GM12864 (cell line): ENCODE results near the gene OR9Q1.
"Not testable (repeated sequence)": the region's sequence is repeated elsewhere in the genome, so short reads cannot be mapped to it uniquely, and the experiment has no call there.

ENCODE experiments used
- DNase-seq: peaks from one replicate; pipeline ENCODE4 v3.0.0-alpha.2; 2011; ENCODE audit warnings: low read depth
- H3K4me3 ChIP-seq: 2 replicates; pipeline ENCODE4 v1.5.1; 2011; ENCODE audit warnings: mild to moderate bottlenecking, low read depth, low read length, control low read depth
- TF ChIP-seq, protein P1 (sequence below): IDR thresholded peaks from 2 replicates; pipeline ENCODE4 v1.5.1; 2011; ENCODE audit warnings: low read depth, mild to moderate bottlenecking, moderate library complexity, low read length, control low read depth, inconsistent platforms; ENCODE audit errors: missing control alignments

OR9Q1 gene

GRCh38 chr11:57980201-57980600 is 43.5 kb upstream of the OR9Q1 start:
- TF ChIP-seq, protein P1, sequence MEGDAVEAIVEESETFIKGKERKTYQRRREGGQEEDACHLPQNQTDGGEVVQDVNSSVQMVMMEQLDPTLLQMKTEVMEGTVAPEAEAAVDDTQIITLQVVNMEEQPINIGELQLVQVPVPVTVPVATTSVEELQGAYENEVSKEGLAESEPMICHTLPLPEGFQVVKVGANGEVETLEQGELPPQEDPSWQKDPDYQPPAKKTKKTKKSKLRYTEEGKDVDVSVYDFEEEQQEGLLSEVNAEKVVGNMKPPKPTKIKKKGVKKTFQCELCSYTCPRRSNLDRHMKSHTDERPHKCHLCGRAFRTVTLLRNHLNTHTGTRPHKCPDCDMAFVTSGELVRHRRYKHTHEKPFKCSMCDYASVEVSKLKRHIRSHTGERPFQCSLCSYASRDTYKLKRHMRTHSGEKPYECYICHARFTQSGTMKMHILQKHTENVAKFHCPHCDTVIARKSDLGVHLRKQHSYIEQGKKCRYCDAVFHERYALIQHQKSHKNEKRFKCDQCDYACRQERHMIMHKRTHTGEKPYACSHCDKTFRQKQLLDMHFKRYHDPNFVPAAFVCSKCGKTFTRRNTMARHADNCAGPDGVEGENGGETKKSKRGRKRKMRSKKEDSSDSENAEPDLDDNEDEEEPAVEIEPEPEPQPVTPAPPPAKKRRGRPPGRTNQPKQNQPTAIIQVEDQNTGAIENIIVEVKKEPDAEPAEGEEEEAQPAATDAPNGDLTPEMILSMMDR: no peak
- H3K4me3 ChIP-seq: no peak overlapping the region
- no peak for DNase-seq

DNA sequence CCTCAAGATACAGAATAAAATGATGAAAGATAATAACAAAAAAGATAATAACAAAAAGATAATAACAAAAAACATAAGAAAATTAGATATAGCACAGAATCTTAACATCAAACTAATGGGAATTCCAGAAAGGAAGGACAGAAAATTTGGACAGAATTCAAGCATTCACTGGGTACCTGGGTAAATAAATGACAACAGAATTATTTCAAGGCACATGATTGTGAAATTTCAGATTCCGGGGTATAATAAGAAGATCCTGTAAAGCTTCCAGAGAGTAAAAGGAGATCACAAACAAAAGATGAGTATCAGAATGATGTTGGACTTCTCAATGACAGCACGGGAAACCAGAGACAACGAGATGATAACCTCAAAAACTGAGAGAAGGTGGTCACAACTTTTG is 42.1 kb upstream of the OR9Q1 start:
- TF ChIP-seq, protein P1: no peak
- no peak overlapping the region for H3K4me3 ChIP-seq
- no peak for DNase-seq

DNA sequence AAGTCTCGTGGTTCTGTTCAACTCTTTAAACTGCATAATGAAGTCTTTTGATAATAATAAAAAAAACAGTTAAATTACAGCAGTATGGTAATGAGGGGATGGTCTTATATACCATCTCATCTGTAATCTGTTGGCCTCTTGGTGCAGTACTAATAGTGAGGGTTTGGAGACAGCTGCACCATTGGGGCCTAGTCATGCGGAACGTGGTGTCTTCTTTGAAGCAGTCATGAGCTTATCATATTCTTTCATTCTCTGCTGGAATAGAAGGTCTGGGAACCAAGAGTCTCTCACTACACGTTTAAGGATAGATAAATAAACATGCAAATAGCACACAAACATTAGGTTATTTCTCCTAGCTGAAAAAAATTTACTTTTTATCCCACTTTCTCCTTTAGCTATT is 40.9 kb upstream of the OR9Q1 start:
- TF ChIP-seq, protein P1: no peak
- H3K4me3 ChIP-seq: no peak overlapping the region
- DNase-seq: no peak

DNA sequence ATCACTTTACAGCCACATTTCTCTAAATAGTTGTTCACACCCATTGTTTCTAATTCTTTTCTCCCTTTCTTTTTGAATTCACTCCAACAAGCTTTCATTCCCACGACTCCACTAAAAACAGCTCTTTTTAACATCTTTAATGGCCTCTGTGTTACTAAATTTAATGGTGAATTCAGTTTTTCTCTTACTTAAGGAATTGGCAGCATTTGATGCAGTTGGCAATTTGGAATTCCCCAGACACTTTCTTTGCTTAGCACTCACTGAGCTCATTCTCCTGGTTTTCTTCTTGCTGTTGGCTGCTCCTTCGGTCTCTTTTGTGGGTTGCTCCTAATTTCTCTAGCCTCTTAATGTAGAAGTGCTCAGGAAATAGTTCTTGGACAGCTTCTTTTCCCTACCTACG is 40.5 kb upstream of the OR9Q1 start:
- TF ChIP-seq, protein P1: no peak
- no peak for DNase-seq
- no peak overlapping the region for H3K4me3 ChIP-seq

DNA sequence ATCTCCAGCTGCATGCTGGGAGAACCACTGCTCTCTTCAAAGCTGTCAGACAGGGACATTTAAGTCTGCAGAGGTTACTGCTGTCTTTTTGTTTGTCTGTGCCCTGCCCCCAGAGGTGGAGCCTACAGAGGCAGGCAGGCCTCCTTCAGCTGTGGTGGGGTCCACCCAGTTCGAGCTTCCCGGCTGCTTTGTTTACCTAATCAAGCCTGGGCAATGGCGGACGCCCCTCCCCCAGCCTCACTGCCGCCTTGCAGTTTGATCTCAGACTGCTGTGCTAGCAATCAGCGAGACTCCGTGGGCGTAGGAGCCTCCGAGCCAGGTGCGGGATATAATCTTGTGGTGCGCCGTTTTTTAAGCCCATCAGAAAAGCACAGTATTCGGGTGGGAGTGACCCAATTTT is 24.2 kb upstream of the OR9Q1 start:
- not testable (repeated sequence) for H3K4me3 ChIP-seq, DNase-seq

GRCh38 chr11:58000021-58000420 is 23.7 kb upstream of the OR9Q1 start:
- H3K4me3 ChIP-seq, DNase-seq: not testable (repeated sequence)

- no peak for DNase-seq
- TF ChIP-seq, protein P1: no peak
- H3K4me3 ChIP-seq: no peak overlapping the region
These were observed 23.0 kb upstream of the OR9Q1 start for GRCh38 chr11:58000699-58001098.

DNA sequence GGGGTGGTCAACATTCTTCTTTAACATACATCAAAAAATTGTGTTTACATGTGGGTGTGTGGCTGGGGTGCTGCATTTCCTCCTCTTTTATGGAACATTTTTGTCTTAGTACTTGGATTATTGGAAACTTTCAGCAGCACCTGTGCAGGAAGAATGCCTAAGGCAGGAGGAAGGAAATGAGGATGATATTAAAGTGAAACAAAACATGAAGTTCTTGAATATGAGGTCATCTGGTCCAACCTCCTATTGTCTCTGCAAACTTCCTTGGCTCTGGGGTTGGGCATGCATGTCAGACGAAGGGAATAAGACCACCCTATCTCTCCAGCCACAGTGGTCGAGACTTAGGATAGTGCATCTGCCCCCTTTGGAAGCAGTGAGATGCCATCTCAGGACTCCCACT is 20.6 kb upstream of the OR9Q1 start:
- no peak overlapping the region for H3K4me3 ChIP-seq
- no peak for DNase-seq

More for the DNA sequence above, 20.6 kb upstream of the OR9Q1 start:
- TF ChIP-seq, protein P1: no peak
